ENCODE data around the gene CREB3L1. TPM values are rescaled to one million over a fixed set of nuclear protein-coding genes. Genes with fewer than 3 reads are reported as not detected.

The CREB3L1 gene
- total RNA-seq, 1 donor from 2014 or later: 0.53 TPM

DNA sequence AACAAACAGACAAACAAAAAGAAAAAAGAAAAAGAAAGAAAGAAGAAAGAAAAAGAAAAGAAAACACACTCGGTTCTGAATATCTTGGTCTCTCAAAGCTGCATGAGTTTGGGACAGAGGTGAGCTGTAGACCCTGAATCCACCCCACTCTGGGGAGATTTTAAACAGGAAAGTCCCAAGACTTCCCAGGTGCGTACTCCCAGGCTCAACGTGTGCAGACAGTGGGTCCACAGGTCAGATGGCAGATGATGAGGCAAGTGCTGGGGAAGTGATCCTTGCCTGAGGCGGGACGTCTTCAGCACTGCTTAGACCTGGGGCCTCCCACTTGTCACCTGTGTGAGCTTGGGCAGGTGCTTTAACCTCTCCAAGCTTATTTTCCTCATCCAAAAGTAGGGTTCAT lies 9.3 kb downstream of the CREB3L1 start:
- TF ChIP-seq, protein P1, sequence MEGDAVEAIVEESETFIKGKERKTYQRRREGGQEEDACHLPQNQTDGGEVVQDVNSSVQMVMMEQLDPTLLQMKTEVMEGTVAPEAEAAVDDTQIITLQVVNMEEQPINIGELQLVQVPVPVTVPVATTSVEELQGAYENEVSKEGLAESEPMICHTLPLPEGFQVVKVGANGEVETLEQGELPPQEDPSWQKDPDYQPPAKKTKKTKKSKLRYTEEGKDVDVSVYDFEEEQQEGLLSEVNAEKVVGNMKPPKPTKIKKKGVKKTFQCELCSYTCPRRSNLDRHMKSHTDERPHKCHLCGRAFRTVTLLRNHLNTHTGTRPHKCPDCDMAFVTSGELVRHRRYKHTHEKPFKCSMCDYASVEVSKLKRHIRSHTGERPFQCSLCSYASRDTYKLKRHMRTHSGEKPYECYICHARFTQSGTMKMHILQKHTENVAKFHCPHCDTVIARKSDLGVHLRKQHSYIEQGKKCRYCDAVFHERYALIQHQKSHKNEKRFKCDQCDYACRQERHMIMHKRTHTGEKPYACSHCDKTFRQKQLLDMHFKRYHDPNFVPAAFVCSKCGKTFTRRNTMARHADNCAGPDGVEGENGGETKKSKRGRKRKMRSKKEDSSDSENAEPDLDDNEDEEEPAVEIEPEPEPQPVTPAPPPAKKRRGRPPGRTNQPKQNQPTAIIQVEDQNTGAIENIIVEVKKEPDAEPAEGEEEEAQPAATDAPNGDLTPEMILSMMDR (IDR thresholded peaks at IDR 0.05; ENCODE audit: insufficient read depth, low read length, severe bottlenecking): no peak
- Histone ChIP-seq H3K36me3 (ENCODE audit: control insufficient read depth, insufficient read depth, low read length) (no peaks in the 10 kb centered on the region), H3K4me3 (ENCODE audit: low read depth, low read length) (no peak overlapping the region), H3K27me3 (ENCODE audit: control insufficient read depth, insufficient read depth, low read length) (peaks cover 14% of the 10 kb centered on the region)
- FAIRE-seq: no peak
- no peak for DNase-seq (ENCODE audit: low read depth)

DNA sequence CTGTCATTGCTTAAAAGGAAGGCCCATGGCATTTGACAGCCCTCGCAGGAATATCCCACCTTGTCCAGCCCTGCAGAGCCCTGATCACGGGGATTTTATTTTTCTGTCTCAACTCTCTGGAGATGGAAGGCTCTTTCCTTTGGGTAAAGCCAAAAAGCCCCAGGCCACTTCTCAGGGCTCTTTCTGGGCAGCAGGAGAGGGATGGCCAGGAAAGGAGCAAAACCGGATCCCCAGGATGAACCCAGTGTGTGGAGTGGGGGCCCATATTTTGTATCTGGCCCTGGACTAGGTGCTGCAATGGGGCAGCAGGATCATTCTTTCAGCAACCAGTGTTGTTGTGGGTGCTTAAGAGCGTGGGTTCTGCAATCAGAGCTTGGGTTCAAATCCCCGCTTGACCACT lies 11.0 kb downstream of the CREB3L1 start:
- Histone ChIP-seq H3K4me3 (ENCODE audit: low read depth, low read length) (no peak overlapping the region), H3K36me3 (ENCODE audit: control insufficient read depth, insufficient read depth, low read length) (no peaks in the 10 kb centered on the region), H3K27me3 (ENCODE audit: control insufficient read depth, insufficient read depth, low read length) (peaks cover 9% of the 10 kb centered on the region)
- FAIRE-seq (no peak), DNase-seq (ENCODE audit: low read depth) (no peak)
- TF ChIP-seq, protein P1 (IDR thresholded peaks at IDR 0.05; ENCODE audit: insufficient read depth, low read length, severe bottlenecking): no peak

DNA sequence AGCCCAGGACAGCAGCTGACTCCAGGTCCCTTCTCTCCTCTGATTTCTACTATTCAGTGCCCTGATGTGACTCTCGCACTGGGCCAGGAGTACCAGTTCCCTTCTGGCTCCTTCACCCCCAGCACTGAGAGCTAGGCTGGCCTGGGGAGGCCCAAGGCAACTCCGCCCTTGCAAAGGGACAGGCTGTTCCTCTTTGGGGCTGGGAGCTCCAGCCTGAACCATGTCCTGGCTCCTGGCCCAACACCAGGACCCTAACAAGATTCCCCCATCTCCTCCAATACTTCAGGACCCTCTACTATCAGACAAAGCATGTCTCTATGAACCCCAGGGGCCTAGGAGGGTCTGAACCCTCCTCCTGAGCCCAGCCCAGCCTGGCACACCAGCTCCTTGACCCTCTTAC lies 12.5 kb downstream of the CREB3L1 start:
- DNase-seq (ENCODE audit: low read depth) (no peak), FAIRE-seq (no peak)
- H3K4me3 ChIP-seq (ENCODE audit: low read depth, low read length): no peak overlapping the region
- peaks cover 5% of the 10 kb centered on the region for H3K27me3 ChIP-seq (ENCODE audit: control insufficient read depth, insufficient read depth, low read length)
- TF ChIP-seq, protein P1 (IDR thresholded peaks at IDR 0.05; ENCODE audit: insufficient read depth, low read length, severe bottlenecking): no peak
- H3K36me3 ChIP-seq (ENCODE audit: control insufficient read depth, insufficient read depth, low read length): no peaks in the 10 kb centered on the region

DNA sequence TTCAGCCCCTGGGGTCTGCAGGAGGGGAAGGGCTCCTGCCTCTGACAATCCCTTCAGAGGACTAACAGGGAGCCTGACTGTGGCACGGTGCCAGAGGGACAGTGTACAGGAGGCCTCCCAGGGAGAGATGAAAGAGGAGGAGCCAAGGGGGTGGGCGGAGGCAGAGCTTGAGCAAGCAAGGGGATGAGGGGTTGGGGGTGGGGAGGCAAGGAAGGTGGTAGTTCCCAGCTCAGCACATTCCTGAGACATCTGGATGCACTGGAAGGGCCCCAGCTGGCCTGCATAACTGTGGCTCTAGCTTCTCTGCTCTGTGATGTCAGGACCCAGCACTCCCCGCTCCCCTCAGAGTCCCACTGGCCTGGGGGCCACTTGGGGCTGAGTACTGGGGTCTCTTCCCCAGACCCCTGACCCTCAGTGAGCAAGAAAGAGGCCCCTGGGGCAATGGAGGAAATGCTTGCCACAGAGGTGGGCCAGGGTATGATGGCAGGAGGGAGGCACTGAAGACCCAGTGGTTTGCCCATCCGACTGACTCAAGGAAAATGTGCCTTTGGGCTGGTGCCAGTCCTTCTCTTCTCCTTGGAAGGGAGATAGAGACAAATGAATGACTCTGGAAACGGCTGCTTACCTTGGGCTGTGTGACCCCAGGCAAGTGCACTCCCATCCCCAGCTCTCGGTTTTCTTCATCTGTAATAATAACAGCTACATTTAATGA lies 13.3 kb downstream of the CREB3L1 start:
- DNase-seq (ENCODE audit: low read depth) (peak; percentile 35), FAIRE-seq (no peak)
- Histone ChIP-seq H3K27me3 (ENCODE audit: control insufficient read depth, insufficient read depth, low read length) (peaks cover 4% of the 10 kb centered on the region), H3K36me3 (ENCODE audit: control insufficient read depth, insufficient read depth, low read length) (no peaks in the 10 kb centered on the region), H3K4me3 (ENCODE audit: low read depth, low read length) (no peak overlapping the region)
- TF ChIP-seq, protein P1 (IDR thresholded peaks at IDR 0.05; ENCODE audit: insufficient read depth, low read length, severe bottlenecking): no peak

DNA sequence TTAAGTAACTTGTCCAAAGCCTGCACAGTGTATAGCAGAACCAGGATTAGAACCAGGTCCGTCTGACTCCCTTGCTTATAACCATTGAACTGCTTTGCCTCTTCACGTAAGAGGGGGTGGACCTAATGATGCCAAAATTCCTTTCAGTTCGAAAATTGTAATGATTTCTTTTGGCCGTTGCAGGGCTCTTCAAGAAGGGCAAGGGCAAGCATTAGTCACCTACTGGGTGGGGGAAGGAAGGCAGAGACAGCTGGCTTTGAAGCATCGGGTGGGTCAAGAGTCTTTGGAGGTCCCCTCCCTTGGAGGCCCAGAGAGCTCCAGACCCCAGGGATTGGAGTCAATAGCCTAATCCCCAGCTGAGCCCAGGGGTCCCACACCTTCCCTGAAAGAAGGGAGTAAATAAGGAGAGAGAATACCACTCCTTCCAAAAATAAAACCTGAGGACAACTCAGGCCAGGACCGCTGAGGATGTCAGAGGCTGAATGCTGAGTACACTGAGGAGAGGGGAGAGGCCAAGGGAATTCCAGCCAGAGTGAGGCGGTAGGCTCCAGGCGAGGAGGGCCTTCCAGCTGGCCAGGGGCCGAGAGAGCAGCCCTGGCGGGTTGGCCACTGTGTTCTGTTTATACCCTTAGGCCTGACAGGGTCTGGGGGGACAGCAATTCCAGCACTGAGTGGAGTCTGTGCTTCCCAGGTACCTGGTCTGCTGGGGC lies 14.1 kb downstream of the CREB3L1 start:
- FAIRE-seq (no peak), DNase-seq (ENCODE audit: low read depth) (no peak)
- no peak overlapping the region for H3K4me3 ChIP-seq (ENCODE audit: low read depth, low read length)
- H3K27me3 ChIP-seq (ENCODE audit: control insufficient read depth, insufficient read depth, low read length): peaks cover 4% of the 10 kb centered on the region
- TF ChIP-seq, protein P1 (IDR thresholded peaks at IDR 0.05; ENCODE audit: insufficient read depth, low read length, severe bottlenecking): no peak
- no peaks in the 10 kb centered on the region for H3K36me3 ChIP-seq (ENCODE audit: control insufficient read depth, insufficient read depth, low read length)

All from bronchial epithelial cell (primary cell).